Loucy (cell line): ENCODE results near the gene CASK.

Experiments
- EZH2phosphoT487 ChIP-seq: fragments of 200-600 bp; IDR thresholded peaks from 2 replicates; pipeline ENCODE4 v1.6.1; 2018; ENCODE audit warnings: antibody characterized with exemption, mild to moderate bottlenecking, moderate library complexity, borderline replicate concordance
- TF ChIP-seq, protein P1 (sequence below): fragments of 200-600 bp; sonication (generic); conservative IDR thresholded peaks from 2 replicates; pipeline ENCODE4 v1.5.1; 2014; ENCODE audit warnings: mild to moderate bottlenecking, antibody characterized with exemption, low read length

DNA sequence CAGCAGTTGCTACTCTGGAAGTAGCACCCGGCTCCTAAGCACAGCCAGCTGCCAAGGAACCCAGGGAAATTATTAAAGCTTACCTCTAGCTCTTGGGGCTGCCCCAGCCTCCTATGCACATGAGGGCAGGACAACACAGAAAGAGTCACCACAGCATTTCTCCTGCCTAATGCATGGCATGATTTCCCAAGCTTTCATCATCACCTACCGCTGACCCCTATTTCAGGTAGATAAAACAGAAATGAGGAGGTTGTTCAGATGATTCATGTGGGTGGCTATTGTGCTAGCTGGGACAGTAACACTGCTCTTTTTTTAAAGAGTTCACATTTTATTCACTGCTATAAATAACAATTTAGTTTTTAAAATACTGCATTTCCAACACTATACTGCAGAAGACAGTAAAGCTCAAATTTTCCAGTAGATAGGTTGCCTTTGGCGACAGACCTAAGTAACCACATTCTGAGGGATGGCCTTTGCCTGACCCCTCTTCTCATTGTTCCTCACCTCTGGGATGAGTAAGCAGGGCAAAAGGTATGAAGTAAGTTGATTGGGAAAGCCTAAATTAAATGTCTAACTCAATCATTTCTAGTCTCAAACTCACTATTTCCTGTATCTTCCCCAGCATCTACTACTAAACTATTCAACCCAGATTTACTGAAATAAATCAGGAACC lies 16.7 kb downstream of the CASK start:
- TF ChIP-seq, protein P1, sequence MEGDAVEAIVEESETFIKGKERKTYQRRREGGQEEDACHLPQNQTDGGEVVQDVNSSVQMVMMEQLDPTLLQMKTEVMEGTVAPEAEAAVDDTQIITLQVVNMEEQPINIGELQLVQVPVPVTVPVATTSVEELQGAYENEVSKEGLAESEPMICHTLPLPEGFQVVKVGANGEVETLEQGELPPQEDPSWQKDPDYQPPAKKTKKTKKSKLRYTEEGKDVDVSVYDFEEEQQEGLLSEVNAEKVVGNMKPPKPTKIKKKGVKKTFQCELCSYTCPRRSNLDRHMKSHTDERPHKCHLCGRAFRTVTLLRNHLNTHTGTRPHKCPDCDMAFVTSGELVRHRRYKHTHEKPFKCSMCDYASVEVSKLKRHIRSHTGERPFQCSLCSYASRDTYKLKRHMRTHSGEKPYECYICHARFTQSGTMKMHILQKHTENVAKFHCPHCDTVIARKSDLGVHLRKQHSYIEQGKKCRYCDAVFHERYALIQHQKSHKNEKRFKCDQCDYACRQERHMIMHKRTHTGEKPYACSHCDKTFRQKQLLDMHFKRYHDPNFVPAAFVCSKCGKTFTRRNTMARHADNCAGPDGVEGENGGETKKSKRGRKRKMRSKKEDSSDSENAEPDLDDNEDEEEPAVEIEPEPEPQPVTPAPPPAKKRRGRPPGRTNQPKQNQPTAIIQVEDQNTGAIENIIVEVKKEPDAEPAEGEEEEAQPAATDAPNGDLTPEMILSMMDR: no peak
- TF ChIP-seq EZH2phosphoT487: no peak
